Activated naive CD4-positive, alpha-beta T cell treated with anti-CD3 and anti-CD28 coated beads for 36 hours (primary cell): ENCODE measurements around the gene FGFR4. TPM values are rescaled to one million over a fixed set of nuclear protein-coding genes. Genes with fewer than 3 reads are reported as not detected.

Experiments used
- CTCF ChIA-PET: fragments of 350-600 bp; sonication (Branson Sonifier 250); formaldehyde crosslinking; loops from one replicate; lab custom pipeline; 2021; ENCODE audit warnings: antibody characterized with exemption; lab: Charles Lee
- DNase-seq: peaks from one replicate; pipeline ENCODE4 v3.0.0-alpha.2; 2020
- H3K27ac Mint-ChIP-seq: one replicate; pipeline ENCODE4 v1.8.0; 2021; ENCODE audit warnings: mild to moderate bottlenecking, mixed read lengths
- H3K27me3 Mint-ChIP-seq: one replicate; pipeline ENCODE4 v1.8.0; 2021; ENCODE audit warnings: low read depth, mixed read lengths
- H3K36me3 Mint-ChIP-seq: one replicate; pipeline ENCODE4 v1.8.0; 2021; ENCODE audit warnings: low read depth, mixed read lengths
- H3K4me1 Mint-ChIP-seq: one replicate; pipeline ENCODE4 v1.8.0; 2021; ENCODE audit warnings: low read depth, mixed read lengths
- H3K4me3 Mint-ChIP-seq: one replicate; pipeline ENCODE4 v1.8.0; 2021; ENCODE audit warnings: mild to moderate bottlenecking, moderate library complexity, mixed read lengths
- H3K9me3 Mint-ChIP-seq: one replicate; pipeline ENCODE4 v1.8.0; 2021; ENCODE audit warnings: mixed read lengths
- intact Hi-C: fragments of 100-400 bp; cut with micrococcal nuclease; formaldehyde crosslinking; loops from one replicate; pipeline ENCODE4 v1.15.1; 2023
- total RNA-seq, 2 experiments: library from RNA; stranded (reverse); gene quantifications; one replicate each; pipeline ENCODE4 v1.2.3, GENCODE V29; 2021

Gene FGFR4
- total RNA-seq, 2 experiments from 2014 or later, result 0.95 to 1.3 TPM

DNA sequence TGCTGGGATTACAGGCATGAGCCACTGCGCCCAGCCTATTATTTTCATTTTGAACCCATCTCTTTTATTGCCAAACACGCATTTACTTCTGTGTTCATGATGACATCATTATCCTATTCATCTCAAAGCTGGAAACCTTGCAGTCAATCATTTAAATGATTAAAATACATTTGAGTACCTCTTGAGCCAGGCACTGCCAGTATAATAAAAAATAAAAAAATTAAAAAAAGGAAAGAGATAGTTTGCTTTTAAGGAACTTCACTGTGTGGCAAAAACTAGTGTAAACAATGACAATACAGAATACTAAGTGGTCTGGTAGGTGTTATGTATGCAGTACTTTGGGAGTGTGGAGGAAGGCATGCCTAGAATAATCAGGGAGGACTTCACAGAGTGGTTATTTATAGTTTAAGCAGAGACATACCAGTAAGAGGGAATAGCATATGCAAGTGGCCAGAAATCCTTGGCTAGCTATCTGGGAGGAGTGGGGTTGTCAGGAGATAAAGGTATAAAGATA, 55.4 kb downstream of the FGFR4 start:
- Mint-ChIP-seq H3K27me3 (no peaks in the 10 kb centered on the region), H3K4me1 (peaks cover 40% of the 10 kb centered on the region), H3K9me3 (no peaks in the 10 kb centered on the region), H3K36me3 (peaks cover 31% of the 10 kb centered on the region), H3K27ac (no peak overlapping the region), H3K4me3 (no peak overlapping the region)
- CTCF ChIA-PET, result no interaction called here
- no peak for DNase-seq
- intact Hi-C loops, result loop anchor here (10.0 kb wide), 1 partner anchor 63 kb away; no protein-coding TSS in a partner anchor

DNA sequence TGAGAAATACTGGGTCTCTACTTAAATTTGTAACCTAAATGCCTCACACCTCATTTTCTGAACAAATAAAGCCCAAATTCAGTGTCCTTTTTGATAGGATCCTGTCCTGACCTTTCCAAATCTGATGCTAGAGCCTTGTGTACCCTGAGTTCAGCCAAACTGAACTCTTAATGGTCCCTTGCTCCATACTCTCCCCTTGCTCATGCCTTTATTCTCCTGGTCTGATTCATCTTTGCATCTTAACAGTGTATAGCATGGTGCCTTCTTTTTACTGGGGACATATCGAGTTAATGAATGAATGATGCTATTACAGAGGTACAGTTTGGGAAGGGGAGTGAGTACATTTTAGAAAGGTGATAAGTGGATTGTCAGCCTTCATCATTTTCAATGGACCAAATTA, 56.1 kb downstream of the FGFR4 start:
- Mint-ChIP-seq H3K4me1 (peaks cover 35% of the 10 kb centered on the region), H3K27me3 (no peaks in the 10 kb centered on the region), H3K4me3 (no peak overlapping the region), H3K27ac (no peak overlapping the region), H3K9me3 (no peaks in the 10 kb centered on the region), H3K36me3 (peaks cover 32% of the 10 kb centered on the region)
- CTCF ChIA-PET, result no interaction called here
- intact Hi-C loops, result loop anchor here (10.0 kb wide), 1 partner anchor 62 kb away; no protein-coding TSS in a partner anchor
- no peak for DNase-seq

DNA sequence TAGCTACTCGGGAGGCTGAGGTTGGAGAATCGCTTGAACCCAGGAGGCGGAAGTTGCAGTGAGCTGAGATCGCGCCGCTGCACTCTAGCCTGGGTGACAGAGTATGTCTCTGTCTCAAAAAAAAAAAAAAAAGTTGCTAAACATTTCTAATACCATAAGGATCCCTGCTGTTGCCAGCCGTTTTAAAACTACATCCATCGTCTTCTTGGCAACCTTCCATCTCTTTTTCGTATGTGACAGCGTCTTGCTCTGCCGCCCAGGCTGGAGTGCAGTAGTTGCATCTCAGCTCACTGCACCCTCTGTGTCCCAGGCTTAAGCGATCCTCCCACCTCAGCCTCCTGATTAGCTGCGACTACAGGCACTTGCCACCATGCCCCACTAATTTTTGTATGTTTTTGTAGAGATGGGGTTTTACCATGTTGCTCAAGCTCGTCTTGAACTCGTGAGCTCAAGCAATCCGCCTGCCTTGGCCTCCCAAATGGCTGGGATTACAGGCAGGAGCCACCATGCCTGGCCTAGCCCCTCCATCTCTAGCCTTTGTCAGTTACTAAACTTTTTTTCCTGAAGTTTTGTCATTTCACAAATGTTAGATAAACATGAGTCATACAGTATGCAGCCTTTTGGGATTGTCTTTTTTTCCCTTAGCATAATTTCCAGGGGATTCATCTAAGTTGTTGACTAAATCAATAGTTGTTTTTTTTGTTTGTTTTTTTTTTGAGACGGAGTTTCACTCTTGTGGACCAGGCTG, 60.4 kb downstream of the FGFR4 start:
- intact Hi-C loops, result loop anchor here (10.0 kb wide), 1 partner anchor 58 kb away; no protein-coding TSS in a partner anchor
- no peak for DNase-seq
- CTCF ChIA-PET, result interaction anchor here (0.9 kb wide), 1 partner anchor 162 kb away, joined by 7 read pairs; no protein-coding TSS in a partner anchor
- Mint-ChIP-seq H3K9me3 (no peaks in the 10 kb centered on the region), H3K36me3 (peaks cover 21% of the 10 kb centered on the region), H3K4me1 (peaks cover 12% of the 10 kb centered on the region), H3K27ac (no peak overlapping the region), H3K27me3 (no peaks in the 10 kb centered on the region), H3K4me3 (no peak overlapping the region)

Other genes starting within 250 kb of the FGFR4 start
- not detected for gene HK3, start 187.6 kb upstream of the FGFR4 start, total RNA-seq
- gene UIMC1, start 80.1 kb upstream of the FGFR4 start, total RNA-seq, result 10 to 100 TPM; 53.4 to 54.6 TPM
- gene ZNF346, start 64.2 kb upstream of the FGFR4 start, total RNA-seq, result 10 to 100 TPM; 13.4 to 15.1 TPM
- gene NSD1, start 46.9 kb downstream of the FGFR4 start, total RNA-seq, result 10 to 100 TPM; 50.2 to 51.7 TPM
- gene RAB24, start 216.8 kb downstream of the FGFR4 start, total RNA-seq, result 10 to 100 TPM; 10.9 to 13.2 TPM
- 100 to 1,000 TPM; 253 to 254 TPM for gene PRELID1, start 216.9 kb downstream of the FGFR4 start, total RNA-seq
- gene MXD3, start 225.0 kb downstream of the FGFR4 start, total RNA-seq, result 10 to 100 TPM; 45.0 to 51.7 TPM